Activated CD8-positive, alpha-beta T cell treated with anti-CD3 and anti-CD28 coated beads, Interleukin-2, amount 10 ng/mL, durations not matched to agents 7 days and 5 days (primary cell): ENCODE data around the gene UGT1A9. TPM values are rescaled to one million over a fixed set of nuclear protein-coding genes. Genes with fewer than 3 reads are reported as not detected.

Experiments used
- ATAC-seq: fragments of 150-1000 bp; cut with Tn5 transposase; one replicate; pipeline ENCODE4 v1.10.0; 2021; ENCODE audit warnings: moderate library complexity
- CTCF ChIA-PET: fragments of 350-600 bp; sonication (Branson Sonifier 250); formaldehyde crosslinking; loops from one replicate; lab custom pipeline; 2021; ENCODE audit warnings: antibody characterized with exemption; lab: Charles Lee
- POLR2A ChIA-PET: fragments of 350-600 bp; sonication (Branson Sonifier 250); formaldehyde crosslinking; loops from one replicate; lab custom pipeline; 2021; ENCODE audit warnings: antibody characterized with exemption; lab: Charles Lee
- DNase-seq: peaks from one replicate; pipeline ENCODE4 v3.0.0-alpha.2; 2020
- H3K27ac Mint-ChIP-seq: one replicate; pipeline ENCODE4 v1.8.0; 2021; ENCODE audit warnings: mild to moderate bottlenecking, mixed read lengths
- H3K27me3 Mint-ChIP-seq: one replicate; pipeline ENCODE4 v1.8.0; 2021; ENCODE audit warnings: low read depth, mixed read lengths
- H3K36me3 Mint-ChIP-seq: one replicate; pipeline ENCODE4 v1.8.0; 2021; ENCODE audit warnings: low read depth, mixed read lengths
- H3K4me1 Mint-ChIP-seq: one replicate; pipeline ENCODE4 v1.8.0; 2021; ENCODE audit warnings: low read depth, mixed read lengths
- H3K4me3 Mint-ChIP-seq: one replicate; pipeline ENCODE4 v1.8.0; 2021; ENCODE audit warnings: mild to moderate bottlenecking, mixed read lengths
- H3K9me3 Mint-ChIP-seq: one replicate; pipeline ENCODE4 v1.8.0; 2022; ENCODE audit warnings: mixed read lengths; ENCODE audit not compliant: insufficient read depth
- total RNA-seq, 2 experiments: library from RNA; stranded (reverse); gene quantifications; one replicate each; pipeline ENCODE4 v1.2.3, GENCODE V29; 2021

UGT1A9 gene
- total RNA-seq, 2 experiments from 2014 or later, result not detected

DNA sequence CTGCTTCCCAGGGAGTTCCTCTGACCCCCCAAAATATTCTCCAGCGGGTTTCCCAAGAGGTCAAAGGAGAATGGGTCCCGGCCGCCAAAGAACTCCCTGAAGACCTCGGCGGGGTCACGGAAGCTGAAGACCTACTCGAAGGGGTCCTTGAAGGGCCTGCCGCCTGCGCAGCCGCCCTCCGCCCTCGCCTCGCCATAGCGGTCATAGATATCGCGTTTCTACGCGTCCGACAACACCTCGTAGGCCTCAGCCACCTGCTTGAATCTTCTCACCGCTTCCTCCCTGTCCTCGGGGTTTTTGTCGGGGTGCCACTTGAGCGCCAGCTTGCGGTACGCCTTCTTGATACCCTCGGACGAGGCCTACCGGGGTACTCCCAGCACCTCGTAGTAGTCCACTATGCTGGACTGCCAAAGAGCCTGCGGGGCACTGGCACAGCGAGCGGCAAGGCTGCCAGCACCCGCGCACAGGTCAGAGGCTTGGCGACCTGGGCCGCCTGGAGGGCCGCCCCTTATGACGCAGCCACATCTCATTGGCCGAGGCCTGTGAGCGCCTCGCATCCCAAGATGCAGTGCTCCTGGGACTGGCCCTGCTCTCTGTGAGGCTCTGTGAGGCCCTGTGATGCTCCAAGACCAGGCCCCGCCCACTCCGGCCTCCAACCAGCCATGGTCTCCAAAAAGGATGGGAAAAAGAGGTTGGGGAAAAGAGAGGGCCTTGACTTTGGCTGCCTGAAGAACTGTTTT is 83.3 kb downstream of the UGT1A9 start:
- Mint-ChIP-seq H3K9me3 (peaks cover 6% of the 10 kb centered on the region), H3K36me3 (no peaks in the 10 kb centered on the region), H3K4me1 (no peaks in the 10 kb centered on the region), H3K4me3 (no peak overlapping the region), H3K27ac (no peak overlapping the region), H3K27me3 (no peaks in the 10 kb centered on the region)
- DNase-seq (no peak), ATAC-seq (no peak)
- ChIA-PET CTCF (no interaction called here), POLR2A (no interaction called here)

DNA sequence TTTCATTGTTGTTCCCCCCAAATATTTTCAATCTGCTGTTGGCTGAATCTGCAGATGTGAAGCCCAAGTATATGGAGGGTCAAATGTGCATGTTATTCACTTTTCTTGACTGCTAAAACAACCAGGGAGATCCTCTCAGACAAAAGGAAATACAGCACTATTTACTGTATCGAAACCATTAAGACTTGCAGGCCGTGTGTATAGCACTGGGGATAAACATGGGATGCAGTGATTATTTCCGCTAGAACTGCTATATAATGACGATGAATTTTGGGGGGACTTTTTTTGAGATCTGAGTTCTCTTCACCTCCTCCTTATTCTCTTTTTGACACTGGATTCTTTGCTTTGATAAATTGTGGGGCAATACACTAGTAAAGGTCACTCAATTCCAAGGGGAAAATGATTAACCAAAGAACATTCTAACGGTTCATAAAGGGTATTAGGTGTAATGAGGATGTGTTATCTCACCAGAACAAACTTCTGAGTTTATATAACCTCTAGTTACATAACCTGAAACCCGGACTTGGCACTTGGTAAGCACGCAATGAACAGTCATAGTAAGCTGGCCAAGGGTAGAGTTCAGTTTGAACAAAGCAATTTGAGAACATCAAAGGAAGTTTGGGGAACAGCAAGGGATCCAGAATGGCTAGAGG is 84.9 kb downstream of the UGT1A9 start:
- H3K36me3 Mint-ChIP-seq, result no peaks in the 10 kb centered on the region
- H3K4me1 Mint-ChIP-seq, result no peaks in the 10 kb centered on the region
- ATAC-seq (no peak), DNase-seq (no peak)
- no peaks in the 10 kb centered on the region for H3K27me3 Mint-ChIP-seq
- ChIA-PET POLR2A (no interaction called here), CTCF (no interaction called here)
- H3K9me3 Mint-ChIP-seq, result peaks cover 3% of the 10 kb centered on the region
- no peak overlapping the region for H3K27ac Mint-ChIP-seq
- H3K4me3 Mint-ChIP-seq, result no peak overlapping the region

- Mint-ChIP-seq H3K9me3 (no peaks in the 10 kb centered on the region), H3K36me3 (no peaks in the 10 kb centered on the region), H3K27ac (no peak overlapping the region), H3K27me3 (peaks cover 2% of the 10 kb centered on the region), H3K4me3 (no peak overlapping the region), H3K4me1 (no peaks in the 10 kb centered on the region)
- ChIA-PET POLR2A (no interaction called here), CTCF (no interaction called here)
- ATAC-seq (no peak), DNase-seq (no peak)
These were observed 86.4 kb downstream of the UGT1A9 start for GRCh38 chr2:233758141-233758540.

DNA sequence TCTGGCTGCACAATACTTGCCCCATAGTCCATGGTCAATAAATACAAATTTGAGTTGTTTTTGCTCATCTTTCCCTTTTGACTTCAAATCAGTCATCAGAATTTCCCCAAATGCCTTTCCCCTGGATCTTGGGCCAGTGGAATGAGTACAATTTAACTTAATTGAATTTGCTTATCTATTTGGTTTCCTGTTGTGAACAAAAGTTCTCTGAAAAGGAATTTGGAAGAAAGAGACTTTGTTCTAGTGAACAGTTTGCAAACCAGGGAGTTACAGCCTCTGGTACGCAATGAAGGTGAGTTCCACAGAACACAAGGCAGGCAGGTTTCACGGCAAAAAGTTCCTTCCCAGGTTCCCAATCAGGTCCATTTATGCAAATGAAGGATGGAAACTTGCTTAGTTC is 87.2 kb downstream of the UGT1A9 start:
- no peak for DNase-seq
- no peak overlapping the region for H3K4me3 Mint-ChIP-seq
- CTCF ChIA-PET, result no interaction called here
- peaks cover 10% of the 10 kb centered on the region for H3K27me3 Mint-ChIP-seq
- H3K36me3 Mint-ChIP-seq, result no peaks in the 10 kb centered on the region
- no peaks in the 10 kb centered on the region for H3K4me1 Mint-ChIP-seq
- no peak for ATAC-seq
- POLR2A ChIA-PET, result interaction anchor here (0.7 kb wide), 1 partner anchor 1613 kb away, joined by 3 read pairs; no protein-coding TSS in a partner anchor
- no peak overlapping the region for H3K27ac Mint-ChIP-seq
- no peaks in the 10 kb centered on the region for H3K9me3 Mint-ChIP-seq

- Mint-ChIP-seq H3K4me3 (no peak within 1 kb of the TSS), H3K36me3 (no peaks in the 10 kb centered on the region), H3K9me3 (no peaks in the 10 kb centered on the region), H3K4me1 (no peaks in the 10 kb centered on the region), H3K27ac (no peak within 1 kb of the TSS), H3K27me3 (peaks cover 16% of the 10 kb centered on the region)
- no peak for ATAC-seq
- POLR2A ChIA-PET, result no interaction called here
- no peak for DNase-seq
- CTCF ChIA-PET, result no interaction called here
These were observed 88.3 kb downstream of the UGT1A9 start, which contains the start of gene UGT1A1 for GRCh38 chr2:233760043-233760442. Gene UGT1A1 (plus strand): TSS chr2:233760270. CDS start chr2:233760288, 18 bp downstream.

DNA sequence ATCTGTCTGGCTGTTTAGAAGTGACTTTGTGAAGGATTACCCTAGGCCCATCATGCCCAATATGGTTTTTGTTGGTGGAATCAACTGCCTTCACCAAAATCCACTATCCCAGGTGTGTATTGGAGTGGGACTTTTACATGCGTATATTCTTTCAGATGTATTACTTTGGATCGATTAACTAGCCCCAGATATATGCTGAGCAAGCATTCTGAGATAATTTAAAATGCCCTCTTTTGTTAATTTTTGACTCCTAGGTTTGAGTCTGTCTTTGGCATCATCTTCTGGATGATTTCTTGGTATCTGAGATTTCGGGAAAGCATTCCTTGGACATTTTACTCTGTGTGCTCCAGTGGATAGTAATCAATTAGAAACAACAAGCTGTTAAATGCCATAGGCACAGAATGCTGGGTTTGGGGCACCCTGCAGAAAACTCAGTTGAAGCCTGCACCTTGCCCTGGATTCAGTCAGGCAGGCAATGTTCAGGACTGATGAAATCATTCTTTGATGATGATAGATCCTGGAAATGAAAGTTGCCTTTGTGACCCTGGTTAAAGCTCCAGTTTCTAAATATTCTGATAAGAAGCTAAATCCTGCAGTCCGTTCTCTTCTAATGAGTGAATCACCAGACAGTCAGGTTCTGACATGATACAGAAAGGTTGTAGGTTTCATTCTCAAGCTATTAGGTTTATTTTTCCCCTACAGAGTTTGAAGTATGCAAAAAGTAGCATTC is 89.5 kb downstream of the UGT1A9 start:
- DNase-seq (no peak), ATAC-seq (no peak)
- no peaks in the 10 kb centered on the region for H3K9me3 Mint-ChIP-seq
- ChIA-PET POLR2A (no interaction called here), CTCF (no interaction called here)
- peaks cover 16% of the 10 kb centered on the region for H3K27me3 Mint-ChIP-seq
- no peak overlapping the region for H3K27ac Mint-ChIP-seq
- no peaks in the 10 kb centered on the region for H3K4me1 Mint-ChIP-seq
- no peak overlapping the region for H3K4me3 Mint-ChIP-seq
- H3K36me3 Mint-ChIP-seq, result no peaks in the 10 kb centered on the region

DNA sequence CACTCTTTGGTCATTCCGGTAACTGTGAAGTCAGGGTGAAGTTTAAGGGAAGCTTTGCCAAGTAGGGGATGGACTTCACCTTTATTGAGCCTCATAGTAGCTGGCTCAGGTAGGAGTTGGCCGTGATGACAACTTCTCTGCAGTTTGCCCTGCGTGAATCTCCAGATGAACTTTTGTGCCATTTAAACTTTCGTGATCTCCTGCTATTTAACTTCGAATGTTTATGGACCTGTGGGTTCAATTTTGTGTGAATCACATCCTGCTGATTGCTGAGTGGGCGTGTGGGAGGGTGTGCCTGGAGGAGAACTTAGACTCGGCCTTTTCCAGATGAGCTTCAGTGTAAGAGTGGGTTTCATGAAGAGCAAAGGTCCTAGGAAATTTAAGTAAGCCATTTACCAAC is 92.6 kb downstream of the UGT1A9 start:
- no peak for DNase-seq
- Mint-ChIP-seq H3K27ac (no peak overlapping the region), H3K27me3 (peaks cover 21% of the 10 kb centered on the region), H3K4me3 (no peak overlapping the region), H3K9me3 (no peaks in the 10 kb centered on the region), H3K4me1 (no peaks in the 10 kb centered on the region), H3K36me3 (no peaks in the 10 kb centered on the region)
- no peak for ATAC-seq
- POLR2A ChIA-PET, result no interaction called here
- CTCF ChIA-PET, result no interaction called here

- Mint-ChIP-seq H3K4me1 (no peaks in the 10 kb centered on the region), H3K27me3 (peaks cover 21% of the 10 kb centered on the region), H3K36me3 (no peaks in the 10 kb centered on the region), H3K27ac (no peak overlapping the region), H3K4me3 (no peak overlapping the region), H3K9me3 (no peaks in the 10 kb centered on the region)
- CTCF ChIA-PET, result no interaction called here
- ATAC-seq, result no peak
- POLR2A ChIA-PET, result no interaction called here
- DNase-seq, result no peak
These were observed 93.1 kb downstream of the UGT1A9 start for GRCh38 chr2:233764761-233765160.

- H3K4me3 Mint-ChIP-seq, result no peak overlapping the region
- H3K9me3 Mint-ChIP-seq, result no peaks in the 10 kb centered on the region
- ChIA-PET POLR2A (no interaction called here), CTCF (no interaction called here)
- H3K36me3 Mint-ChIP-seq, result no peaks in the 10 kb centered on the region
- no peaks in the 10 kb centered on the region for H3K4me1 Mint-ChIP-seq
- ATAC-seq (no peak), DNase-seq (no peak)
- peaks cover 21% of the 10 kb centered on the region for H3K27me3 Mint-ChIP-seq
- no peak overlapping the region for H3K27ac Mint-ChIP-seq
These were observed 94.7 kb downstream of the UGT1A9 start for GRCh38 chr2:233766416-233766815.

GRCh38 chr2:233768076-233768475 is 96.4 kb downstream of the UGT1A9 start:
- no peak for ATAC-seq
- ChIA-PET CTCF (no interaction called here), POLR2A (no interaction called here)
- no peak overlapping the region for H3K4me3 Mint-ChIP-seq
- H3K27me3 Mint-ChIP-seq, result peaks cover 19% of the 10 kb centered on the region
- H3K4me1 Mint-ChIP-seq, result no peaks in the 10 kb centered on the region
- no peak for DNase-seq
- H3K36me3 Mint-ChIP-seq, result no peaks in the 10 kb centered on the region
- H3K9me3 Mint-ChIP-seq, result no peaks in the 10 kb centered on the region
- H3K27ac Mint-ChIP-seq, result no peak overlapping the region

GRCh38 chr2:233769260-233769659 is 97.6 kb downstream of the UGT1A9 start:
- no peak for ATAC-seq
- Mint-ChIP-seq H3K4me1 (no peaks in the 10 kb centered on the region), H3K36me3 (no peaks in the 10 kb centered on the region), H3K4me3 (no peak overlapping the region), H3K27me3 (peaks cover 9% of the 10 kb centered on the region), H3K9me3 (no peaks in the 10 kb centered on the region), H3K27ac (no peak overlapping the region)
- ChIA-PET CTCF (no interaction called here), POLR2A (no interaction called here)
- DNase-seq, result no peak

DNA sequence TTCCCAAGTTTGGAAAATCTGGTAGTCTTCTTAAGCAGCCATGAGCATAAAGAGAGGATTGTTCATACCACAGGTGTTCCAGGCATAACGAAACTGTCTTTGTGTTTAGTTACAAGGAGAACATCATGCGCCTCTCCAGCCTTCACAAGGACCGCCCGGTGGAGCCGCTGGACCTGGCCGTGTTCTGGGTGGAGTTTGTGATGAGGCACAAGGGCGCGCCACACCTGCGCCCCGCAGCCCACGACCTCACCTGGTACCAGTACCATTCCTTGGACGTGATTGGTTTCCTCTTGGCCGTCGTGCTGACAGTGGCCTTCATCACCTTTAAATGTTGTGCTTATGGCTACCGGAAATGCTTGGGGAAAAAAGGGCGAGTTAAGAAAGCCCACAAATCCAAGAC is 100.5 kb downstream of the UGT1A9 start:
- ChIA-PET CTCF (no interaction called here), POLR2A (no interaction called here)
- Mint-ChIP-seq H3K4me3 (no peak overlapping the region), H3K4me1 (no peaks in the 10 kb centered on the region), H3K36me3 (no peaks in the 10 kb centered on the region), H3K27me3 (peaks cover 6% of the 10 kb centered on the region), H3K9me3 (no peaks in the 10 kb centered on the region), H3K27ac (no peak overlapping the region)
- no peak for ATAC-seq
- DNase-seq, result no peak
